LNCaP clone FGC (cell line): ENCODE measurements around the gene KRT37.
A peak's percentile ranks its signal among the peaks of the same experiment; 100 is the strongest.
"Not testable (repeated sequence)": the region's sequence is repeated elsewhere in the genome, so short reads cannot be mapped to it uniquely, and the experiment has no call there.

Experiments
- DNase-seq: peaks from one replicate; pipeline ENCODE4 v3.0.0-alpha.2; 2011; ENCODE audit warnings: low read depth
- H3K4me3 ChIP-seq: 2 replicates; pipeline ENCODE4 v1.5.1; 2011; ENCODE audit warnings: mild to moderate bottlenecking, low read depth, low read length, control low read depth
- TF ChIP-seq, protein P1 (sequence below): IDR thresholded peaks from 2 replicates; pipeline ENCODE4 v1.5.1; 2012; ENCODE audit warnings: mild to moderate bottlenecking; ENCODE audit not compliant: control insufficient read depth, insufficient read depth; ENCODE audit errors: extremely low read depth

KRT37 gene

DNA sequence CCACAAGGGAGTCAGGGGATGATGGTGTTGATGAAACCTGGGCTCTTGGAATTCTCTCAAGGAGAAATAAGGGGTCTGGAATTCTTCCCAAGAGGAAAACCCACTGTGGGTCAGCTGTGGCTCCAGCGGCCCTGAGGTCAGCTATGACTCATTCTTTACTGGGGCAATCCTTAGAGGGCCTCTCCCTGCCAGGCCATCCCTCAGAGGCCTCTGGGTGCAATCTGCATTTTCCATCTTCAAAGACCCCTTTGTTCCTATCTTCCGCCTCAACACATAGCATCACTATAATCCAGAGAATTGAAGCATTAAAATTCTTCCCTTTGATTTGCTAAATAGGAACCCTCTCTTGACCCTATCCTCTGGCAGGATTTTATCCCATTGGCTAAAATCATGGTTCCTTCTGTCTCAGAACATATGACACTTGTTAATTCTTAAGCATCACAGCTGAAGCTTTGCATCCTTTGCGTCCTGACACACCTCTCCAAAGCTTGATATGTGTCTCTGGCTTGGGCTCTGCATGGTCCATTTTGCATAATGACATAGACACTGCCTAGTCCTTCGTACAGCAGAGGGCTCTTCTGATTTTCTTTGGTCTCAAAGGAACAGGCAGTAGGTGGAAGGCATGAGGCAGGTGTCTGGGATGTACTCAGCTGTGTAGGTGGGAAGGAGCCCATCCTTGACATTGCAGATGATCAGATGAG is 4.4 kb upstream of the KRT37 start:
- TF ChIP-seq, protein P1, sequence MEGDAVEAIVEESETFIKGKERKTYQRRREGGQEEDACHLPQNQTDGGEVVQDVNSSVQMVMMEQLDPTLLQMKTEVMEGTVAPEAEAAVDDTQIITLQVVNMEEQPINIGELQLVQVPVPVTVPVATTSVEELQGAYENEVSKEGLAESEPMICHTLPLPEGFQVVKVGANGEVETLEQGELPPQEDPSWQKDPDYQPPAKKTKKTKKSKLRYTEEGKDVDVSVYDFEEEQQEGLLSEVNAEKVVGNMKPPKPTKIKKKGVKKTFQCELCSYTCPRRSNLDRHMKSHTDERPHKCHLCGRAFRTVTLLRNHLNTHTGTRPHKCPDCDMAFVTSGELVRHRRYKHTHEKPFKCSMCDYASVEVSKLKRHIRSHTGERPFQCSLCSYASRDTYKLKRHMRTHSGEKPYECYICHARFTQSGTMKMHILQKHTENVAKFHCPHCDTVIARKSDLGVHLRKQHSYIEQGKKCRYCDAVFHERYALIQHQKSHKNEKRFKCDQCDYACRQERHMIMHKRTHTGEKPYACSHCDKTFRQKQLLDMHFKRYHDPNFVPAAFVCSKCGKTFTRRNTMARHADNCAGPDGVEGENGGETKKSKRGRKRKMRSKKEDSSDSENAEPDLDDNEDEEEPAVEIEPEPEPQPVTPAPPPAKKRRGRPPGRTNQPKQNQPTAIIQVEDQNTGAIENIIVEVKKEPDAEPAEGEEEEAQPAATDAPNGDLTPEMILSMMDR: no peak
- DNase-seq: no peak
- H3K4me3 ChIP-seq: no peak overlapping the region

DNA sequence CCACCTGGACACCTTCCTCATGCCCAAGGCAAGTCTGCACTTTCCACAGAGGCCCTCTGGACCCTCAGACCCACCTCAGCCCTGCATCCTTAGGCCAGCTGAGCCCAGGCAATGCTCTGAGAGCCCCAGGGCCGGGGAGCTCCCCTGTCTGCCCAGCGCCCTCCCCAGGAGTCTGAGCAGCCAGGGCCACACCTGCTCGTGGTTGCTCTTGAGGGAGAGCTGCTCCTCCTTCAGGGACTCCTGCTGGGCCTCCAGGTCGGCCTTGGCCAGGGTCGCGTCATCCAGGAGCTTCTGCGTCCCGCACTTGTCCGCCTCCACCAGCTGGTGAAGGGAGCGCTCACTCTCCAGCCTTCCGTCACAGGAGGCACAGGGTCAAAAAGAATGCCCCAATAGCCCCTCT is 1.8 kb downstream of the KRT37 start:
- not testable (repeated sequence) for H3K4me3 ChIP-seq, DNase-seq

DNA sequence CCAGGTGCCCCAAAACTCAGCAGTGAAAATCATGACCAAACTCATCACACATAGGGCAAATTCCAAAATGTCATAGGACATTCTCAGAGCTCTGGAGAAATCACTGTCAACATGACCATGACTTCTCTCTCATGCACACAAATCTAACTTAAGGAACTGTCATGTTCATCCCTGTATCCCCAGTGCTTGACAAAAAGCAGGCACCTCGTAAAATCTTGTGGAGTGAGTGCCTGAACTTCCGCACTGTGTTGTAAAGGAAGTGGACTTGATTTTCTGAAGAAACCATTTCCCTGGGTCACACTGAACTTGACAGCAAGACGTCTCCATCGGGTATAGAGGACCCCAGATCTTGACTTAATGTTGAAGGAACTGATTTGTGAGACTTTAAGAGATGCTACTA is 2.8 kb downstream of the KRT37 start:
- DNase-seq: no peak
- TF ChIP-seq, protein P1: no peak

DNA sequence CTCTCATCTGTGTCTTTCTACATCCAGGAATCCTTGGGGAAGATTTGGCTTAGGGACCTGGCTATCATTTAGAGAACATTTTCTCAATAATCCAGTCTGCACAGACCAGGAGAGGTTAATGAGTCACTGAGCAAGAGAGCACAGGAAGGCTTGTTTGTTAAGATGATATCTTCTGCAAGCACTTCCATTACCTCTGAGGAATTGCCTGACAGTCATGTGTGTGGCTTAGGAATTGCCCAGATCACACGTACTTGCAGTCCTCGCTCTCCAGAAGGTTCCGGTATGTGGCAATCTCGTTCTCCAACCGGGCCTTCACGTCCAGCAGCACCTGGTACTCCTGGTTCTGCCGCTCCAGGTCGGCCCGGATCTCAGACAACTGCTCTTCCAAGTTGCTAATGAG is 3.3 kb downstream of the KRT37 start:
- TF ChIP-seq, protein P1: no peak
- no peak overlapping the region for H3K4me3 ChIP-seq
- peak; percentile 44 for DNase-seq

More for the DNA sequence above, 2.8 kb downstream of the KRT37 start:
- no peak overlapping the region for H3K4me3 ChIP-seq

DNA sequence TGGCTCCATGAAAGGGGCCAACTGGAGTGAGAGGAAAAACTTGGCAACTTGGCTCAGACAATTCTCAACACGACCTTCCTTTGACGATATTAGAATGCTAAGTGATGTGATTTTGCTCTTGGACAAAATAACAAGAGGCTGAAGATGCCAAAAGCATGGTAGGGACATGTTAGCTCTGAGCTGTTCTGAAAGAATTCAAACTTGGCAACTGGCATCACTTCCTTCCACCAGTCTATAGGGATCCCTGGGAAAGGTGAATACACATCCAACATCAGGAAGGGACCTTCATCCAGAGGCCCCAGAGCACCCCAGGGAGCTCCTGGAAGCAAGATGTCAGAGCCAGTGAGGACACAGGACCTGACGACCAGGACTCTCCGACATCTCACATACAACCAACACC is 4.3 kb downstream of the KRT37 start:
- TF ChIP-seq, protein P1: no peak

DNA sequence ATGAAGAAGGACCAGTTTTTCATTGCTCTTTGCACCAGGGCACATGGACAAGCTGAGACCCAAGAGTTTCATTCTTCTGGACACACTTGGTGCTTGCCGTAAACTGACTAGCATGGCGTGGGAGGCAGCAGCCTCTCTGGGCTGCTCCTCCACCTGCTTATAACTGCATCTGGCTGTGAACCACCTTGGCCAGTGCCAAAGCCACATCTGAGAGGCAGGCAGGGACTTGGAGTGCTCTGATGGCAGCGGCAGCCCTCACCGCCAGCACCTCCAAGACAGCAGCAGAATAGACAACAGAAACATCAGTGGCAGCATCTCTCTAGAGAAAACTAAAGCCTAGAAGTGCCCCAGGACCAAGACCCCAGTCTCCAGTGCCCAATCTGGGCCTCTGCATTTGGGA is 4.7 kb downstream of the KRT37 start:
- DNase-seq: no peak
- H3K4me3 ChIP-seq: no peak overlapping the region
- TF ChIP-seq, protein P1: no peak

More for the DNA sequence above, 4.3 kb downstream of the KRT37 start:
- no peak for DNase-seq
- no peak overlapping the region for H3K4me3 ChIP-seq

DNA sequence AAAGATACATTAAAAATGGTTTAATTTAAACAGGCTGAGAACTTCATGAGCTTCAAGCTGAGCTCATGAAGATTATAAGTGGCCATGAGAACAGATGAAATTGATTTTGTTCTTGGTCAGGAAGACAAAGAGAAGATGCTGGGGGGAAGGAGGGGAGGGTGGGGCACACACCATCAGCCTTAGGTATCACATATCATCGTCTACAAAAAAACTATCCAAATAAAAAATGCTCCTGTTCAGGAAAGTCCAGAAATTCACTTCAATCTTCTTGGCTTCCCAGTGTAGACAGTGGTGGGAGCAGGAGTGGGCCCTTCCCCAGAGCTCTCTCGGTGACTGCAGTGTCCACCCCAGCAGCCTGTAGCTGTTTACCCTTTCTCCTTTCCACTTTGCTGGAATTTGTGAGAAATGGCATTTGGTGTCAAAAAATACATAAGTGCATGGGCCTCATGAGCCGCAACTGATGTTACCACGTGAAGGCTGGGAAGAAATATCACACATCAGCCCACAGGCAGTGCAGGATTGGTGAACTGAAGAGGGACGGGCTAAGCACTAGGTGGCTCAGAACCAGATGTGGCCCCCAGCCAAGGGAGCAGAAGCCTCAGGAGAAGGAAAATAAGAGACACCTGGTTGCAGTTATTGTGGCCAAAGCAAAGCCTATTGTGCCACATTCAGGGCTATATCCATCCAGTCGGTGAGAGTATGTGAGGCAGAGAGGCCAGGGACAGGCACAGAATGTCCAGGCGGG is 6.1 kb downstream of the KRT37 start:
- no peak for DNase-seq
- H3K4me3 ChIP-seq: no peak overlapping the region
- TF ChIP-seq, protein P1: no peak
